GM18498 (cell line): ENCODE measurements around the gene MATN1.

Experiments used
- ATAC-seq: cut with Tn5 transposase; IDR thresholded peaks from one replicate; pipeline ENCODE4 v1.9.1; 2021; ENCODE audit warnings: mild to moderate bottlenecking, moderate library complexity; ENCODE audit not compliant: unreplicated experiment

Gene MATN1

GRCh38 chr1:30665216-30666010 is 58.0 kb downstream of the MATN1 start:
- no peak for ATAC-seq

GRCh38 chr1:30664103-30664755 is 59.2 kb downstream of the MATN1 start:
- ATAC-seq, result no peak

DNA sequence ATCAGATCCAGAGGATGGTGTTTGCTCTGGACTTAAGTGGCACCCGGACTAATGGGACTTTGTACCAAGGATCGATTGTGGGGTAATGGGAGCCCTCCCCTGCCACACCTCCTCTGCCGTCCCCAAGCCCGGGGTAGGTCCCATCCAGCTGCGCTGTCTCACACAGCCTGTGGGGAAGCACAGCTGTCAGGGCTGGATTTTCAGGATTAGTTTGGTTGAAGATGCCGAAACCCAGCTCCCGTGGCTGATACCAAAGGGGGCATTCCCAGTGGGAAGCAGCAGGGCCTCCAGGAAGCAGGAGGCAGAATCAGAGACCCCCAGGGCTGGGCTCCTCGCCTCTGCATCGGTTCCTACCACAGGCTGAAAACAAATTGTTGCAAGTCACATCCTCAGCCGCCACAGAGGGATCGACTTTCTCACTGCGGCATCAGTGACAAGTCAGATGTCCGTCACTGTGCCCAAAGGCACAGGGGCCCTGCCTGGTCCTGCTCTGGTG is 59.7 kb downstream of the MATN1 start:
- ATAC-seq, result no peak

DNA sequence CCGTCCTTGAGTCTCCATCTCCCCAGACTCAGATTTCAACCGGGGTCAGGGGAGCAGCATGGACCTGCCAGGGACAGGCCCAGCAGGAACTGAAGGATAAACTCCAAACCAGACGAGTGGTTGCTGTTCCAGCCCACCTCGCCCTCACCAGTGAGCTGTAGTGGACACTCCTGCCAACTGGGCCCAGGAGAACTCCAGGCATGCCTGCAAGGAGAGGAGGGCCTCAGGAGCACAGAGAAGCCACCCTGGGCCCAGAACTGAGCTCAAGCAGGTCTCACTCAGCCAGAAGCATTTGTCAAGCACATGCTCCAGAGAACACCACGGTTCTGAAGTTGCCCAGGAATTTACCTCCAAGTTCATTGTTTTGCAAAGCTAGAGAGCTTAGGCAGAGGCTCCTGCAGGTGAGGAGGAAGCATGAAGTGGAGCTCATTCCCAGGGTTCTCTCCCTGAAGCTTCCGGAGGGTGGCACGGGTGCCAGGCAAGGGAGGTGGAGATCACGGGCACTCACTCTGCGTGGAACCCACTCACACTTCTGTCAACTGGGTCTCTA is 61.0 kb downstream of the MATN1 start:
- no peak for ATAC-seq

DNA sequence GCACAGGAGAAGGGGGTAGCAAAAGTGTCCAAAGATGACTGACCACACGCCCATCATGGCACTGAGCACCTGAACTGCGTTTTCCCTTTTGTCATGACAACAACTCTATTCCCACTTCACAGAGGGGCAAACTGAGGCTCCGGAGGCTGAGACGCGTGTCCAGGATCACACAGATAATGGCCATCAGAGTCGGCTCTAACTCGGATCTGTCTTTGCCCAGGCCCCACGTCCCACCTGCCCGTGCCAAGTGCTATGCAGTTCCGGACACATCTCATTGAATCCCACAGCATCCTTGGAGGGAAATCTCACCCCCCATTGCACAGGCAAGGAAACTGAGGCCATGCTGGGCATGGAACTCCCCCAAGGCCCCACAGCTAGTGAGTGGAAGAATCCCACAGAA is 62.1 kb downstream of the MATN1 start:
- no peak for ATAC-seq
